A549 (cell line): ENCODE results near the gene TFCP2L1.

Source experiments
- CTCF ChIP-seq: fragments of >200 bp; sonication (Bioruptor Twin); formaldehyde crosslinking; IDR thresholded peaks from 3 replicates; pipeline ENCODE4 v1.5.1; 2016
- KDM1A ChIP-seq: fragments of 200-600 bp; sonication (generic); IDR thresholded peaks from 2 replicates; pipeline ENCODE4 v1.6.1; 2016; ENCODE audit warnings: low read depth, mild to moderate bottlenecking
- SMC3 ChIP-seq: fragments of >200 bp; sonication (Bioruptor Twin); formaldehyde crosslinking; IDR thresholded peaks from 3 replicates; pipeline ENCODE4 v1.6.1; 2018; ENCODE audit warnings: inconsistent platforms

- TF ChIP-seq CTCF, result no peak
- no peak for TF ChIP-seq SMC3
- TF ChIP-seq KDM1A, result no peak
Measured at GRCh38 chr2:121253674-121254240, 31.2 kb downstream of the TFCP2L1 start.
